GM13977 (cell line): ENCODE results near the gene YIPF7.

Source experiments
- DNase-seq: peaks from one replicate; pipeline ENCODE4 v3.0.0; 2012; ENCODE audit warnings: low spot score
- CTCF ChIP-seq: IDR thresholded peaks from 2 replicates; pipeline ENCODE4 v1.5.1; 2012; ENCODE audit warnings: mild to moderate bottlenecking, control low read depth; ENCODE audit not compliant: insufficient read depth; ENCODE audit errors: extremely low read depth, missing control alignments
- in situ Hi-C: fragments of 300-500 bp; cut with MboI; formaldehyde crosslinking; loops from one replicate; pipeline ENCODE4 v1.12.0; 2022; ENCODE audit warnings: low sequenced_read_pairs, low pct_unique_long_range_greater_than_20kb, mixed read lengths, inconsistent platforms; ENCODE audit not compliant: unreplicated experiment

YIPF7 gene

GRCh38 chr4:44662623-44663005 lies 11.2 kb upstream of the YIPF7 start:
- in situ Hi-C loops, result no loop called here
- DNase-seq, result no peak
- TF ChIP-seq CTCF, result no peak

GRCh38 chr4:44661940-44662622 lies 10.7 kb upstream of the YIPF7 start:
- in situ Hi-C loops, result no loop called here
- TF ChIP-seq CTCF, result no peak
- DNase-seq, result no peak

GRCh38 chr4:44660396-44660795 lies 9.0 kb upstream of the YIPF7 start:
- no peak for DNase-seq
- TF ChIP-seq CTCF, result no peak
- in situ Hi-C loops, result no loop called here

- in situ Hi-C loops, result no loop called here
Observed at GRCh38 chr4:44652002-44652401, 577 bp upstream of the YIPF7 start.

GRCh38 chr4:44646151-44646550 lies 5.3 kb downstream of the YIPF7 start:
- DNase-seq, result no peak
- in situ Hi-C loops, result loop anchor here (25.0 kb wide), 1 partner anchor 1509 kb away; no protein-coding TSS in a partner anchor
- TF ChIP-seq CTCF, result no peak

More at GRCh38 chr4:44652002-44652401, 577 bp upstream of the YIPF7 start:
- TF ChIP-seq CTCF, result no peak
- no peak for DNase-seq

- no peak for TF ChIP-seq CTCF
- in situ Hi-C loops, result loop anchor here (25.0 kb wide), 1 partner anchor 1501 kb away; no protein-coding TSS in a partner anchor
- DNase-seq, result no peak
Observed at GRCh38 chr4:44638091-44638490, 13.3 kb downstream of the YIPF7 start.
